OCI-LY7 (cell line): ENCODE data around the gene ZNF697. TPM values are rescaled to one million over a fixed set of nuclear protein-coding genes. Genes with fewer than 3 reads are reported as not detected.

Experiments used
- BruUV-seq: library from RNA; stranded (reverse); fragments of 400-500 nt; replicated peaks from 2 replicates; lab custom pipeline; 2021; lab: Mats Ljungman, UMichigan
- CTCF ChIA-PET: fragments of 300-600 bp; sonication (Branson Sonifier 250); formaldehyde crosslinking; loops from one replicate; lab custom pipeline; 2022; ENCODE audit warnings: antibody characterized with exemption; ENCODE audit not compliant: unreplicated experiment; lab: Charles Lee
- POLR2A ChIA-PET: fragments of 300-600 bp; sonication (Branson Sonifier 250); formaldehyde crosslinking; loops from one replicate; lab custom pipeline; 2022; ENCODE audit warnings: antibody characterized with exemption; lab: Charles Lee
- DNase-seq: peaks from one replicate; pipeline ENCODE4 v3.0.0-alpha.2; 2015; ENCODE audit warnings: low spot score
- H2AFZ ChIP-seq: fragments of 200-600 bp; sonication (generic), shearing (Covaris generic); 2 replicates; pipeline ENCODE4 v1.6.1; 2014; ENCODE audit warnings: mild to moderate bottlenecking, antibody characterized with exemption, low read length, moderate library complexity
- H3K27ac ChIP-seq: fragments of 200-600 bp; sonication (generic); 2 replicates; pipeline ENCODE4 v1.5.1; 2014; ENCODE audit warnings: mixed run types, low read depth, mild to moderate bottlenecking, moderate library complexity, low read length, inconsistent platforms; ENCODE audit not compliant: poor library complexity, severe bottlenecking
- H3K36me3 ChIP-seq: fragments of 200-600 bp; sonication (generic); 2 replicates; pipeline ENCODE4 v1.6.1; 2014; ENCODE audit warnings: mild to moderate bottlenecking, antibody characterized with exemption, low read length, moderate library complexity, mixed read lengths; ENCODE audit not compliant: insufficient read depth
- H3K4me1 ChIP-seq: fragments of 200-600 bp; sonication (generic); 2 replicates; pipeline ENCODE4 v1.5.1; 2014; ENCODE audit warnings: mild to moderate bottlenecking, low read length; ENCODE audit not compliant: insufficient read depth, poor library complexity, severe bottlenecking
- H3K4me2 ChIP-seq: fragments of 200-600 bp; sonication (generic); 2 replicates; pipeline ENCODE4 v1.6.1; 2014; ENCODE audit warnings: mild to moderate bottlenecking, low read length
- H3K4me3 ChIP-seq: fragments of 200-600 bp; sonication (generic); 2 replicates; pipeline ENCODE4 v1.5.1; 2014; ENCODE audit warnings: mild to moderate bottlenecking, low read depth, low read length; ENCODE audit not compliant: poor library complexity, severe bottlenecking
- H3K79me2 ChIP-seq: fragments of 200-600 bp; sonication (generic); 2 replicates; pipeline ENCODE4 v1.6.1; 2016; ENCODE audit warnings: low read depth, mild to moderate bottlenecking, low read length, moderate library complexity, mixed read lengths; ENCODE audit not compliant: insufficient read depth
- H3K9me2 ChIP-seq: fragments of 200-600 bp; sonication (generic); 2 replicates; pipeline ENCODE4 v1.6.1; 2016; ENCODE audit warnings: mild to moderate bottlenecking, low read length, mixed read lengths; ENCODE audit not compliant: insufficient read depth
- H3K9me3 ChIP-seq: fragments of 200-600 bp; sonication (generic); 2 replicates; pipeline ENCODE4 v1.6.1; 2014; ENCODE audit warnings: mild to moderate bottlenecking, mixed run types, low read length, mixed read lengths
- H4K20me1 ChIP-seq: fragments of 200-600 bp; sonication (generic); 2 replicates; pipeline ENCODE4 v1.6.1; 2014; ENCODE audit warnings: mild to moderate bottlenecking, antibody characterized with exemption, low read length, moderate library complexity, mixed read lengths; ENCODE audit not compliant: insufficient read depth
- EZH2phosphoT487 ChIP-seq: fragments of 200-600 bp; sonication (generic); IDR thresholded peaks from 2 replicates; pipeline ENCODE4 v1.6.1; 2018; ENCODE audit warnings: low read depth, borderline replicate concordance, mild to moderate bottlenecking, mixed run types, antibody characterized with exemption, low read length, moderate library complexity, mixed read lengths
- intact Hi-C: fragments of 100-400 bp; cut with micrococcal nuclease; formaldehyde crosslinking; loops from one replicate; pipeline ENCODE4 v1.10.0; 2022; ENCODE audit not compliant: unreplicated experiment
- total RNA-seq, 2 experiments: library from RNA; depleted of rRNA in 1 of 2; stranded (reverse); fragments of >200 nt in 1 of 2; shearing (Covaris generic) in 1 of 2; gene quantifications; 2 replicates each; pipeline ENCODE4 v1.2.3, GENCODE V29; 2014 to 2022
- TF ChIP-seq, protein P1 (sequence below): fragments of 200-600 bp; sonication (generic); conservative IDR thresholded peaks from 2 replicates; pipeline ENCODE4 v1.5.1; 2014; ENCODE audit warnings: mild to moderate bottlenecking, antibody characterized with exemption, low read length, moderate library complexity, mixed read lengths

The ZNF697 gene
- total RNA-seq, 2 experiments from 2014 or later, result not detected

- no TSS peak for BruUV-seq
- TF ChIP-seq, protein P1, sequence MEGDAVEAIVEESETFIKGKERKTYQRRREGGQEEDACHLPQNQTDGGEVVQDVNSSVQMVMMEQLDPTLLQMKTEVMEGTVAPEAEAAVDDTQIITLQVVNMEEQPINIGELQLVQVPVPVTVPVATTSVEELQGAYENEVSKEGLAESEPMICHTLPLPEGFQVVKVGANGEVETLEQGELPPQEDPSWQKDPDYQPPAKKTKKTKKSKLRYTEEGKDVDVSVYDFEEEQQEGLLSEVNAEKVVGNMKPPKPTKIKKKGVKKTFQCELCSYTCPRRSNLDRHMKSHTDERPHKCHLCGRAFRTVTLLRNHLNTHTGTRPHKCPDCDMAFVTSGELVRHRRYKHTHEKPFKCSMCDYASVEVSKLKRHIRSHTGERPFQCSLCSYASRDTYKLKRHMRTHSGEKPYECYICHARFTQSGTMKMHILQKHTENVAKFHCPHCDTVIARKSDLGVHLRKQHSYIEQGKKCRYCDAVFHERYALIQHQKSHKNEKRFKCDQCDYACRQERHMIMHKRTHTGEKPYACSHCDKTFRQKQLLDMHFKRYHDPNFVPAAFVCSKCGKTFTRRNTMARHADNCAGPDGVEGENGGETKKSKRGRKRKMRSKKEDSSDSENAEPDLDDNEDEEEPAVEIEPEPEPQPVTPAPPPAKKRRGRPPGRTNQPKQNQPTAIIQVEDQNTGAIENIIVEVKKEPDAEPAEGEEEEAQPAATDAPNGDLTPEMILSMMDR, result no peak
- TF ChIP-seq EZH2phosphoT487, result no peak
- no peaks in the 10 kb centered on the region for H4K20me1 ChIP-seq
- no peaks in the 10 kb centered on the region for H3K9me3 ChIP-seq
- no peaks in the 10 kb centered on the region for H3K36me3 ChIP-seq
- no peak for DNase-seq
- H3K27ac ChIP-seq, result no peak overlapping the region
- H3K4me3 ChIP-seq, result no peak overlapping the region
- no peaks in the 10 kb centered on the region for H3K9me2 ChIP-seq
- CTCF ChIA-PET, result no interaction called here
- no peaks in the 10 kb centered on the region for H3K4me1 ChIP-seq
- POLR2A ChIA-PET, result no interaction called here
- intact Hi-C loops, result no loop called here
- H2AFZ ChIP-seq, result no peak overlapping the region
- H3K79me2 ChIP-seq, result no peaks in the 10 kb centered on the region
- no peak overlapping the region for H3K4me2 ChIP-seq
Observed at GRCh38 chr1:119648620-119649004, 546 bp upstream of the ZNF697 start.

DNA sequence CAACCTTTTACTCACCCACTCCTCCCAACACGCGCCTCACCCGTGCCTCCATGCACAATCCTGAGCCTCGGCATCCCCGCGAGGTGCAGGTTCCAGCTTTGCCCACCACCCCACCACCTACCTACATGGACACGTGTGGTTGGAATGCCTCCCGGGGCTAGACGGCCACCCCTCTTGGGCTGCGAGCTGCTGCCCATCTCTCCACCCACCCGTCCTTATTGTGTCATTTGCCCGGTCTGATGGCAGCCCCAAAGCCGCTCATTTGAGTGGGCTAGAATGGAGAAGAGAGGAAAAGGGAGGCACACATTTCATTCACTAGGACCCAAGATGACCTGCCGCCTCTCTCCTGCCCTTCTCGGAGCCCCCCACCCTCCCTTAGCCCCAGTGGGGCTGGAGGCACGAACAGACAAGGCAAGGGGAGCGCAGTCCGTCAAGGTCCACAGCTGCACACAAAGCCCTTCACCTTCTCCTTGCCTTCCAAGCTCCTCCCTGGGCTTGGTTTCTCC lies 785 bp downstream of the ZNF697 start:
- Histone ChIP-seq H3K9me2 (no peaks in the 10 kb centered on the region), H3K4me3 (no peak overlapping the region), H3K4me1 (no peaks in the 10 kb centered on the region), H4K20me1 (no peaks in the 10 kb centered on the region), H3K36me3 (no peaks in the 10 kb centered on the region), H3K79me2 (no peaks in the 10 kb centered on the region), H3K27ac (no peak overlapping the region), H2AFZ (no peak overlapping the region), H3K9me3 (no peaks in the 10 kb centered on the region), H3K4me2 (no peak overlapping the region)
- intact Hi-C loops, result no loop called here
- ChIA-PET POLR2A (no interaction called here), CTCF (no interaction called here)
- no peak for TF ChIP-seq EZH2phosphoT487
- TF ChIP-seq, protein P1, result no peak
- DNase-seq, result no peak
- no TSS peak for BruUV-seq

GRCh38 chr1:119646521-119647227 lies 1.4 kb downstream of the ZNF697 start:
- no peak overlapping the region for H3K27ac ChIP-seq
- DNase-seq, result no peak
- ChIA-PET POLR2A (no interaction called here), CTCF (no interaction called here)
- no peak overlapping the region for H3K4me3 ChIP-seq
- no peaks in the 10 kb centered on the region for H3K9me2 ChIP-seq
- H3K4me1 ChIP-seq, result no peaks in the 10 kb centered on the region
- no TSS peak for BruUV-seq
- TF ChIP-seq, protein P1, result no peak
- TF ChIP-seq EZH2phosphoT487, result no peak
- no peak overlapping the region for H2AFZ ChIP-seq
- H3K36me3 ChIP-seq, result no peaks in the 10 kb centered on the region
- H4K20me1 ChIP-seq, result no peaks in the 10 kb centered on the region
- H3K79me2 ChIP-seq, result no peaks in the 10 kb centered on the region
- intact Hi-C loops, result no loop called here
- H3K4me2 ChIP-seq, result no peak overlapping the region
- H3K9me3 ChIP-seq, result no peaks in the 10 kb centered on the region
